ENCODE data around the gene CRCP.
"Not testable (repeated sequence)": the region's sequence is repeated elsewhere in the genome, so short reads cannot be mapped to it uniquely, and the experiment has no call there.

The CRCP gene

GRCh38 chr7:66095010-66095409 lies 19.6 kb upstream of the CRCP start:
- TF ChIP-seq CTCF (IDR thresholded peaks at IDR 0.05; ENCODE audit: borderline replicate concordance, control extremely low read depth, extremely low read depth, insufficient read depth, missing control alignments) = no peak
- in situ Hi-C loops (cut with MboI; ENCODE audit: low sequenced_read_pairs, unreplicated experiment) = no loop called here

GRCh38 chr7:66099232-66099550 lies 15.5 kb upstream of the CRCP start:
- TF ChIP-seq CTCF (IDR thresholded peaks at IDR 0.05; ENCODE audit: borderline replicate concordance, control extremely low read depth, extremely low read depth, insufficient read depth, missing control alignments) = no peak
- in situ Hi-C loops (cut with MboI; ENCODE audit: low sequenced_read_pairs, unreplicated experiment) = no loop called here
- DNase-seq (ENCODE audit: low spot score) = no peak

More at GRCh38 chr7:66095010-66095409, 19.6 kb upstream of the CRCP start:
- no peak for DNase-seq (ENCODE audit: low spot score)

- TF ChIP-seq CTCF (IDR thresholded peaks at IDR 0.05; ENCODE audit: borderline replicate concordance, control extremely low read depth, extremely low read depth, insufficient read depth, missing control alignments) = no peak
- no peak for DNase-seq (ENCODE audit: low spot score)
- in situ Hi-C loops (cut with MboI; ENCODE audit: low sequenced_read_pairs, unreplicated experiment) = no loop called here
These were observed 14.9 kb upstream of the CRCP start for GRCh38 chr7:66099551-66100407.

GRCh38 chr7:66100408-66101050 lies 14.1 kb upstream of the CRCP start:
- in situ Hi-C loops (cut with MboI; ENCODE audit: low sequenced_read_pairs, unreplicated experiment) = no loop called here
- no peak for DNase-seq (ENCODE audit: low spot score)
- TF ChIP-seq CTCF (IDR thresholded peaks at IDR 0.05; ENCODE audit: borderline replicate concordance, control extremely low read depth, extremely low read depth, insufficient read depth, missing control alignments) = no peak

GRCh38 chr7:66102168-66102567 lies 12.5 kb upstream of the CRCP start:
- DNase-seq (ENCODE audit: low spot score); in situ Hi-C loops (cut with MboI; ENCODE audit: low sequenced_read_pairs, unreplicated experiment): not testable (repeated sequence)

- in situ Hi-C loops (cut with MboI; ENCODE audit: low sequenced_read_pairs, unreplicated experiment); DNase-seq (ENCODE audit: low spot score): not testable (repeated sequence)
These were observed 10.7 kb upstream of the CRCP start for GRCh38 chr7:66103994-66104393.

- in situ Hi-C loops (cut with MboI; ENCODE audit: low sequenced_read_pairs, unreplicated experiment) = no loop called here
- no peak for TF ChIP-seq CTCF (IDR thresholded peaks at IDR 0.05; ENCODE audit: borderline replicate concordance, control extremely low read depth, extremely low read depth, insufficient read depth, missing control alignments)
- DNase-seq (ENCODE audit: low spot score) = no peak
These were observed 9.3 kb upstream of the CRCP start for GRCh38 chr7:66105263-66105748.

- DNase-seq (ENCODE audit: low spot score); in situ Hi-C loops (cut with MboI; ENCODE audit: low sequenced_read_pairs, unreplicated experiment): not testable (repeated sequence)
These were observed 6.2 kb upstream of the CRCP start for GRCh38 chr7:66108410-66108809.

Measured in GM13976 (cell line).